OCI-LY3 (cell line): ENCODE data around the gene LRRC3C.

ENCODE experiments used
- CTCF ChIP-seq: fragments of 200-600, 300-600 bp; sonication (generic); IDR thresholded peaks from 2 replicates; pipeline ENCODE4 v1.5.1; 2014; ENCODE audit warnings: antibody characterized with exemption, low read length, low read depth
- EZH2phosphoT487 ChIP-seq: fragments of 200-600 bp; shearing (Covaris generic); IDR thresholded peaks from 2 replicates; pipeline ENCODE4 v1.6.1; 2018; ENCODE audit warnings: antibody characterized with exemption, mixed run types, low read depth

DNA sequence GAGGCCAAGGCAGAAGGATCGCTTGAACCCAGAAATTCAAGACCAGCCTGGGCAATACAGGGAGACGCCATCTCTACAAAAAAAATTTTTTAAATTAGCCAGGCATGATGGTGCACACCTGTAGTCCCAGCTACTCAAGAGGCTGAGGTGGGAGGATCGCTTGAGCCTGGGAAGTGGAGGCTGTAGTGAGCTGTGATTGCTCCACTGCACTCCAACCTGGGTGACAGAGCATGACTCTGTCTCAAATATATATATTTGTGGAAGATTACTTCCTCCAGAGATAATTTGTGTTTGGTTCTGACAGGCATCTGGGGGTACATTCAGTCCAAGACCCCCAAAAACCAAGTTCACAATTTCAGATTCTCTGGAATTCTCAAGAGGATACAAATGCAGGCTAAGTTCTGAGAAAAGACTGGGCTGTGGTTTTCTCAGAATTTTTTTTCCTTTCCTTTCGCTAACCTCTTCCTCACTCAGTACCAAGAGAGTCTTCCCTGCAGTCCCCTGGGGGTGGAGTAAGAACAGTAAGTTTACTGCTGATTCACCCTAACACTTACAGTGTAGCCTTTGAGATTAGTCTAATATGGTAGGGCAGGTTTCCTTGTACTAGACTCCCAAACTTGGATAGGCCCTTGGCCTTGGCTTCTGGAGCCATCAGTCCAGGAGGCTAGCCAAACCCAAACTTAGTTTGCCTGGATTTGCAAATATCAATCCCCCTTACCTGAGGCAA, 24.2 kb upstream of the LRRC3C start:
- TF ChIP-seq CTCF (no peak), EZH2phosphoT487 (no peak)
